ENCODE measurements around the gene PLK5.
A peak's percentile ranks its signal among the peaks of the same experiment; 100 is the strongest.
"Not testable (repeated sequence)": the region's sequence is repeated elsewhere in the genome, so short reads cannot be mapped to it uniquely, and the experiment has no call there.

Gene PLK5

GRCh38 chr19:1513499-1514294, 10.2 kb upstream of the PLK5 start:
- H3K9ac ChIP-seq (ENCODE audit: low read depth, low read length), result no peak overlapping the region
- no peaks in the 10 kb centered on the region for H3K9me3 ChIP-seq (ENCODE audit: control insufficient read depth, insufficient read depth, low read length)
- H3K4me3 ChIP-seq (ENCODE audit: low read depth, low read length), result peak overlapping the region; percentile 26
- peaks cover 14% of the 10 kb centered on the region for H3K27me3 ChIP-seq (ENCODE audit: control insufficient read depth, insufficient read depth, low read length)
- H3K36me3 ChIP-seq (ENCODE audit: control insufficient read depth, insufficient read depth, low read length), result no peaks in the 10 kb centered on the region
- H3K4me1 ChIP-seq (ENCODE audit: control insufficient read depth, insufficient read depth, low read length), result peaks cover 2% of the 10 kb centered on the region

- no peaks in the 10 kb centered on the region for H3K9me3 ChIP-seq (ENCODE audit: control insufficient read depth, insufficient read depth, low read length)
- H3K9ac ChIP-seq (ENCODE audit: low read depth, low read length), result no peak overlapping the region
- H3K27me3 ChIP-seq (ENCODE audit: control insufficient read depth, insufficient read depth, low read length), result peaks cover 14% of the 10 kb centered on the region
- H3K4me1 ChIP-seq (ENCODE audit: control insufficient read depth, insufficient read depth, low read length), result peaks cover 2% of the 10 kb centered on the region
- H3K36me3 ChIP-seq (ENCODE audit: control insufficient read depth, insufficient read depth, low read length), result no peaks in the 10 kb centered on the region
- H3K4me3 ChIP-seq (ENCODE audit: low read depth, low read length), result no peak overlapping the region
These were observed 9.6 kb upstream of the PLK5 start for GRCh38 chr19:1514295-1514661.

GRCh38 chr19:1514986-1515721, 8.7 kb upstream of the PLK5 start:
- Histone ChIP-seq H3K4me1 (ENCODE audit: control insufficient read depth, insufficient read depth, low read length) (peaks cover 2% of the 10 kb centered on the region), H3K27me3 (ENCODE audit: control insufficient read depth, insufficient read depth, low read length) (peaks cover 10% of the 10 kb centered on the region), H3K9ac (ENCODE audit: low read depth, low read length) (no peak overlapping the region), H3K9me3 (ENCODE audit: control insufficient read depth, insufficient read depth, low read length) (no peaks in the 10 kb centered on the region), H3K4me3 (ENCODE audit: low read depth, low read length) (no peak overlapping the region), H3K36me3 (ENCODE audit: control insufficient read depth, insufficient read depth, low read length) (no peaks in the 10 kb centered on the region)

GRCh38 chr19:1516395-1516753, 7.5 kb upstream of the PLK5 start:
- no peak overlapping the region for H3K9ac ChIP-seq (ENCODE audit: low read depth, low read length)
- no peaks in the 10 kb centered on the region for H3K36me3 ChIP-seq (ENCODE audit: control insufficient read depth, insufficient read depth, low read length)
- H3K4me3 ChIP-seq (ENCODE audit: low read depth, low read length), result no peak overlapping the region
- no peaks in the 10 kb centered on the region for H3K9me3 ChIP-seq (ENCODE audit: control insufficient read depth, insufficient read depth, low read length)
- peaks cover 2% of the 10 kb centered on the region for H3K4me1 ChIP-seq (ENCODE audit: control insufficient read depth, insufficient read depth, low read length)
- H3K27me3 ChIP-seq (ENCODE audit: control insufficient read depth, insufficient read depth, low read length), result peaks cover 9% of the 10 kb centered on the region

- H3K4me1 ChIP-seq (ENCODE audit: control insufficient read depth, insufficient read depth, low read length), result no peaks in the 10 kb centered on the region
- no peaks in the 10 kb centered on the region for H3K36me3 ChIP-seq (ENCODE audit: control insufficient read depth, insufficient read depth, low read length)
- no peak overlapping the region for H3K4me3 ChIP-seq (ENCODE audit: low read depth, low read length)
- H3K9ac ChIP-seq (ENCODE audit: low read depth, low read length), result no peak overlapping the region
- peaks cover 14% of the 10 kb centered on the region for H3K27me3 ChIP-seq (ENCODE audit: control insufficient read depth, insufficient read depth, low read length)
- H3K9me3 ChIP-seq (ENCODE audit: control insufficient read depth, insufficient read depth, low read length), result no peaks in the 10 kb centered on the region
These were observed 5.4 kb upstream of the PLK5 start for GRCh38 chr19:1518471-1518870.

GRCh38 chr19:1519802-1520201, 4.1 kb upstream of the PLK5 start:
- H3K27me3 ChIP-seq (ENCODE audit: control insufficient read depth, insufficient read depth, low read length), result peaks cover 18% of the 10 kb centered on the region
- not testable (repeated sequence) for H3K9ac ChIP-seq (ENCODE audit: low read depth, low read length); H3K4me1 ChIP-seq (ENCODE audit: control insufficient read depth, insufficient read depth, low read length); H3K9me3 ChIP-seq (ENCODE audit: control insufficient read depth, insufficient read depth, low read length); H3K4me3 ChIP-seq (ENCODE audit: low read depth, low read length); H3K36me3 ChIP-seq (ENCODE audit: control insufficient read depth, insufficient read depth, low read length)

GRCh38 chr19:1520203-1520780, 3.6 kb upstream of the PLK5 start:
- Histone ChIP-seq H3K4me1 (ENCODE audit: control insufficient read depth, insufficient read depth, low read length) (no peaks in the 10 kb centered on the region), H3K9me3 (ENCODE audit: control insufficient read depth, insufficient read depth, low read length) (no peaks in the 10 kb centered on the region), H3K36me3 (ENCODE audit: control insufficient read depth, insufficient read depth, low read length) (no peaks in the 10 kb centered on the region), H3K9ac (ENCODE audit: low read depth, low read length) (no peak overlapping the region), H3K4me3 (ENCODE audit: low read depth, low read length) (no peak overlapping the region), H3K27me3 (ENCODE audit: control insufficient read depth, insufficient read depth, low read length) (peaks cover 20% of the 10 kb centered on the region)

- Histone ChIP-seq H3K9me3 (ENCODE audit: control insufficient read depth, insufficient read depth, low read length) (no peaks in the 10 kb centered on the region), H3K4me3 (ENCODE audit: low read depth, low read length) (no peak overlapping the region), H3K36me3 (ENCODE audit: control insufficient read depth, insufficient read depth, low read length) (no peaks in the 10 kb centered on the region), H3K27me3 (ENCODE audit: control insufficient read depth, insufficient read depth, low read length) (peaks cover 21% of the 10 kb centered on the region), H3K9ac (ENCODE audit: low read depth, low read length) (no peak overlapping the region), H3K4me1 (ENCODE audit: control insufficient read depth, insufficient read depth, low read length) (no peaks in the 10 kb centered on the region)
These were observed 2.2 kb upstream of the PLK5 start for GRCh38 chr19:1521636-1522035.

GRCh38 chr19:1522061-1522460, 1.8 kb upstream of the PLK5 start:
- H3K36me3 ChIP-seq (ENCODE audit: control insufficient read depth, insufficient read depth, low read length), result no peaks in the 10 kb centered on the region
- no peak overlapping the region for H3K4me3 ChIP-seq (ENCODE audit: low read depth, low read length)
- peaks cover 21% of the 10 kb centered on the region for H3K27me3 ChIP-seq (ENCODE audit: control insufficient read depth, insufficient read depth, low read length)
- H3K9ac ChIP-seq (ENCODE audit: low read depth, low read length), result no peak overlapping the region
- no peaks in the 10 kb centered on the region for H3K9me3 ChIP-seq (ENCODE audit: control insufficient read depth, insufficient read depth, low read length)
- no peaks in the 10 kb centered on the region for H3K4me1 ChIP-seq (ENCODE audit: control insufficient read depth, insufficient read depth, low read length)

GRCh38 chr19:1522838-1523237, 1.0 kb upstream of the PLK5 start:
- Histone ChIP-seq H3K9ac (ENCODE audit: low read depth, low read length) (no peak overlapping the region), H3K36me3 (ENCODE audit: control insufficient read depth, insufficient read depth, low read length) (no peaks in the 10 kb centered on the region), H3K9me3 (ENCODE audit: control insufficient read depth, insufficient read depth, low read length) (no peaks in the 10 kb centered on the region), H3K4me3 (ENCODE audit: low read depth, low read length) (no peak overlapping the region), H3K4me1 (ENCODE audit: control insufficient read depth, insufficient read depth, low read length) (no peaks in the 10 kb centered on the region), H3K27me3 (ENCODE audit: control insufficient read depth, insufficient read depth, low read length) (peaks cover 21% of the 10 kb centered on the region)

GRCh38 chr19:1524287-1524971, 552 bp downstream of the PLK5 start:
- H3K36me3 ChIP-seq (ENCODE audit: control insufficient read depth, insufficient read depth, low read length), result no peaks in the 10 kb centered on the region
- H3K4me3 ChIP-seq (ENCODE audit: low read depth, low read length), result peak overlapping the region; percentile 42
- no peaks in the 10 kb centered on the region for H3K9me3 ChIP-seq (ENCODE audit: control insufficient read depth, insufficient read depth, low read length)
- H3K9ac ChIP-seq (ENCODE audit: low read depth, low read length), result no peak overlapping the region
- peaks cover 21% of the 10 kb centered on the region for H3K27me3 ChIP-seq (ENCODE audit: control insufficient read depth, insufficient read depth, low read length)
- H3K4me1 ChIP-seq (ENCODE audit: control insufficient read depth, insufficient read depth, low read length), result no peaks in the 10 kb centered on the region
